SK-N-MC (cell line): ENCODE data around the gene SHROOM4.

Experiments used
- EZH2 ChIP-seq: fragments of 200-600 bp; sonication (generic); IDR thresholded peaks from one replicate; pipeline ENCODE4 v1.6.1; 2017; ENCODE audit warnings: antibody characterized with exemption
- FOXP2 ChIP-seq: optimal IDR thresholded peaks from 2 replicates; pipeline ENCODE3; 2011; ENCODE audit warnings: mild to moderate bottlenecking, moderate library complexity; ENCODE audit not compliant: insufficient read depth; ENCODE audit errors: extremely low read length, control extremely low read depth
- POLR2AphosphoS5 ChIP-seq: IDR thresholded peaks from 2 replicates; pipeline ENCODE4 v1.6.1; 2012; ENCODE audit warnings: mild to moderate bottlenecking, low read depth, low read length, borderline replicate concordance

- TF ChIP-seq POLR2AphosphoS5 (no peak), FOXP2 (no peak), EZH2 (no peak)
Observed at GRCh38 chrX:50765986-50766385, 48.0 kb downstream of the SHROOM4 start.
